Peyer's patch (tissue), 4 donors: Measurements from ENCODE around the gene GCGR.

Source experiments
- CTCF ChIP-seq, 6 experiments: fragments of 450-650 bp in 4 of 6; fragments of 200-600 bp in 2 of 6; sonication (generic) in 1 of 6; IDR thresholded peaks; one replicate each; pipeline ENCODE4 v1.5.1; 2017 to 2019; ENCODE audit warnings: antibody characterized with exemption in 6 of 6, mild to moderate bottlenecking in 3 of 6, moderate library complexity in 1 of 6
- POLR2A ChIP-seq, 2 donors: fragments of 450-650 bp; IDR thresholded peaks; one replicate each; pipeline ENCODE4 v1.5.1; 2017; ENCODE audit warnings: antibody characterized with exemption in 2 of 2, mild to moderate bottlenecking in 2 of 2, moderate library complexity in 2 of 2

GRCh38 chr17:81803728-81804558, at the start of gene GCGR:
- TF ChIP-seq CTCF (IDR thresholded peaks at IDR 0.05) (no peak), POLR2A (IDR thresholded peaks at IDR 0.05) (no peak)
